SK-MEL-5 (cell line): ENCODE measurements around the gene PDE4B. TPM values are rescaled to one million over a fixed set of nuclear protein-coding genes. Genes with fewer than 3 reads are reported as not detected.

Source experiments
- DNase-seq: peaks from one replicate; pipeline ENCODE4 v3.0.0-alpha.2; 2016; ENCODE audit warnings: low read depth, low spot score
- in situ Hi-C: cut with HindIII; loops from 2 replicates; pipeline ENCODE4 v1.10.0; 2016; ENCODE audit warnings: low sequenced_read_pairs, high pct_unique_total_duplicates, low pct_unique_long_range_greater_than_20kb
- total RNA-seq: library from RNA; depleted of rRNA; stranded (reverse); fragments of >200 nt; shearing (Covaris generic); gene quantifications from 2 replicates; pipeline ENCODE4 v1.2.3, GENCODE V29; 2014

Gene PDE4B
- total RNA-seq, 1 experiment from 2014 or later, result 26.1 TPM

- peak; percentile 86 for DNase-seq
- in situ Hi-C loops, result loop anchor here (25.0 kb wide), 1 partner anchor 193 kb away; no protein-coding TSS in a partner anchor
Observed at GRCh38 chr1:66244429-66244828, 451.7 kb downstream of the PDE4B start.

- in situ Hi-C loops, result loop anchor here (25.0 kb wide), 1 partner anchor 192 kb away; no protein-coding TSS in a partner anchor
- no peak for DNase-seq
Observed at GRCh38 chr1:66245691-66246090, 453.0 kb downstream of the PDE4B start.

- in situ Hi-C loops, result loop anchor here (25.0 kb wide), 1 partner anchor 191 kb away; no protein-coding TSS in a partner anchor
- no peak for DNase-seq
Observed at GRCh38 chr1:66246351-66247269, 453.9 kb downstream of the PDE4B start.

GRCh38 chr1:66247415-66248208 lies 454.9 kb downstream of the PDE4B start:
- in situ Hi-C loops, result loop anchor here (25.0 kb wide), 1 partner anchor 190 kb away; no protein-coding TSS in a partner anchor
- no peak for DNase-seq

GRCh38 chr1:66248257-66248656 lies 455.6 kb downstream of the PDE4B start:
- in situ Hi-C loops, result loop anchor here (25.0 kb wide), 1 partner anchor 189 kb away; no protein-coding TSS in a partner anchor
- DNase-seq, result no peak

- in situ Hi-C loops, result loop anchor here (25.0 kb wide), 1 partner anchor 189 kb away; no protein-coding TSS in a partner anchor
Observed at GRCh38 chr1:66248746-66249145, 456.1 kb downstream of the PDE4B start.

GRCh38 chr1:66250075-66250474 lies 457.4 kb downstream of the PDE4B start:
- in situ Hi-C loops, result no loop called here
- DNase-seq, result no peak

More at GRCh38 chr1:66248746-66249145, 456.1 kb downstream of the PDE4B start:
- peak; percentile 49 for DNase-seq

GRCh38 chr1:66250478-66250877 lies 457.8 kb downstream of the PDE4B start:
- DNase-seq, result no peak
- in situ Hi-C loops, result no loop called here

- no peak for DNase-seq
- in situ Hi-C loops, result no loop called here
Observed at GRCh38 chr1:66251546-66251945, 458.9 kb downstream of the PDE4B start.

GRCh38 chr1:66253330-66253921 lies 460.7 kb downstream of the PDE4B start:
- in situ Hi-C loops, result no loop called here
- DNase-seq, result peak; percentile 85

GRCh38 chr1:66254785-66255184 lies 462.1 kb downstream of the PDE4B start:
- DNase-seq, result no peak

GRCh38 chr1:66256629-66257572 lies 464.2 kb downstream of the PDE4B start:
- in situ Hi-C loops, result no loop called here
- no peak for DNase-seq

More at GRCh38 chr1:66254785-66255184, 462.1 kb downstream of the PDE4B start:
- in situ Hi-C loops, result no loop called here

GRCh38 chr1:66258404-66259105 lies 465.9 kb downstream of the PDE4B start:
- peak; percentile 96 for DNase-seq
- in situ Hi-C loops, result no loop called here

- in situ Hi-C loops, result no loop called here
- no peak for DNase-seq
Observed at GRCh38 chr1:66261364-66261763, 468.7 kb downstream of the PDE4B start.

- peak; percentile 76 for DNase-seq
- in situ Hi-C loops, result no loop called here
Observed at GRCh38 chr1:66262208-66262963, 469.7 kb downstream of the PDE4B start.
